ENCODE data around the gene TRPM1. TPM values are rescaled to one million over a fixed set of nuclear protein-coding genes. Genes with fewer than 3 reads are reported as not detected.
"Not testable (repeated sequence)": the region's sequence is repeated elsewhere in the genome, so short reads cannot be mapped to it uniquely, and the experiment has no call there.

TRPM1 gene
- total and polyA plus RNA-seq, 2 donors = not detected

GRCh38 chr15:31102374-31103342 is 1.1 kb upstream of the TRPM1 start:
- Histone ChIP-seq H3K27ac (ENCODE audit: low read depth) (no peak overlapping the region), H3K36me3 (ENCODE audit: insufficient read depth) (no peaks in the 10 kb centered on the region), H3K4me1 (ENCODE audit: insufficient read depth) (no peaks in the 10 kb centered on the region), H3K4me3 (ENCODE audit: low read depth, low read length) (no peak overlapping the region)
- WGBS = 83% methylated on average over 24 of the region's 24 CpGs
- DNase-seq (ENCODE audit: extremely low spot score) = no peak

- no peak overlapping the region for H3K4me3 ChIP-seq (ENCODE audit: low read depth, low read length)
- H3K27ac ChIP-seq (ENCODE audit: low read depth) = no peak overlapping the region
- no peaks in the 10 kb centered on the region for H3K36me3 ChIP-seq (ENCODE audit: insufficient read depth)
- WGBS = 32% methylated on average over 4 of the region's 4 CpGs
- H3K4me1 ChIP-seq (ENCODE audit: insufficient read depth) = no peaks in the 10 kb centered on the region
- DNase-seq (ENCODE audit: extremely low spot score) = no peak
Measured at GRCh38 chr15:31102039-31102321, 455 bp upstream of the TRPM1 start.

- H3K4me1 ChIP-seq (ENCODE audit: insufficient read depth) = no peaks in the 10 kb centered on the region
- DNase-seq (ENCODE audit: extremely low spot score) = no peak
- 77% methylated on average over 6 of the region's 6 CpGs for WGBS
- H3K27ac ChIP-seq (ENCODE audit: low read depth) = no peak overlapping the region
- no peaks in the 10 kb centered on the region for H3K36me3 ChIP-seq (ENCODE audit: insufficient read depth)
- no peak overlapping the region for H3K4me3 ChIP-seq (ENCODE audit: low read depth, low read length)
Measured at GRCh38 chr15:31100738-31101137, 787 bp downstream of the TRPM1 start.

- 54% methylated on average over 4 of the region's 4 CpGs for WGBS
- no peak overlapping the region for H3K4me3 ChIP-seq (ENCODE audit: low read depth, low read length)
- H3K27ac ChIP-seq (ENCODE audit: low read depth) = no peak overlapping the region
- H3K36me3 ChIP-seq (ENCODE audit: insufficient read depth) = no peaks in the 10 kb centered on the region
- H3K4me1 ChIP-seq (ENCODE audit: insufficient read depth) = no peaks in the 10 kb centered on the region
- DNase-seq (ENCODE audit: extremely low spot score) = no peak
Measured at GRCh38 chr15:31098953-31099740, 2.4 kb downstream of the TRPM1 start.

- H3K4me3 ChIP-seq (ENCODE audit: low read depth, low read length) = no peak overlapping the region
- no peaks in the 10 kb centered on the region for H3K4me1 ChIP-seq (ENCODE audit: insufficient read depth)
- H3K36me3 ChIP-seq (ENCODE audit: insufficient read depth) = no peaks in the 10 kb centered on the region
- no peak for DNase-seq (ENCODE audit: extremely low spot score)
- no peak overlapping the region for H3K27ac ChIP-seq (ENCODE audit: low read depth)
- 60% methylated on average over 6 of the region's 6 CpGs for WGBS
Measured at GRCh38 chr15:31098491-31098917, 3.0 kb downstream of the TRPM1 start.

GRCh38 chr15:31096563-31096962 is 5.0 kb downstream of the TRPM1 start:
- 91% methylated on average over 5 of the region's 5 CpGs for WGBS
- H3K27ac ChIP-seq (ENCODE audit: low read depth) = no peak overlapping the region
- H3K4me3 ChIP-seq (ENCODE audit: low read depth, low read length) = no peak overlapping the region
- no peak for DNase-seq (ENCODE audit: extremely low spot score)
- no peaks in the 10 kb centered on the region for H3K4me1 ChIP-seq (ENCODE audit: insufficient read depth)
- H3K36me3 ChIP-seq (ENCODE audit: insufficient read depth) = no peaks in the 10 kb centered on the region

- 77% methylated on average over 6 of the region's 6 CpGs for WGBS
- H3K36me3 ChIP-seq (ENCODE audit: insufficient read depth) = no peaks in the 10 kb centered on the region
- no peak overlapping the region for H3K4me3 ChIP-seq (ENCODE audit: low read depth, low read length)
- no peaks in the 10 kb centered on the region for H3K4me1 ChIP-seq (ENCODE audit: insufficient read depth)
- no peak overlapping the region for H3K27ac ChIP-seq (ENCODE audit: low read depth)
- DNase-seq (ENCODE audit: extremely low spot score) = no peak
Measured at GRCh38 chr15:31091481-31091880, 10.0 kb downstream of the TRPM1 start.

- H3K27ac ChIP-seq (ENCODE audit: low read depth) = no peak overlapping the region
- 38% methylated on average over 4 of the region's 4 CpGs for WGBS
- H3K36me3 ChIP-seq (ENCODE audit: insufficient read depth) = no peaks in the 10 kb centered on the region
- no peak for DNase-seq (ENCODE audit: extremely low spot score)
- no peak overlapping the region for H3K4me3 ChIP-seq (ENCODE audit: low read depth, low read length)
- no peaks in the 10 kb centered on the region for H3K4me1 ChIP-seq (ENCODE audit: insufficient read depth)
Measured at GRCh38 chr15:31090766-31091165, 10.8 kb downstream of the TRPM1 start.

GRCh38 chr15:31089368-31090047 is 12.0 kb downstream of the TRPM1 start:
- no peaks in the 10 kb centered on the region for H3K36me3 ChIP-seq (ENCODE audit: insufficient read depth)
- no peak for DNase-seq (ENCODE audit: extremely low spot score)
- no peaks in the 10 kb centered on the region for H3K4me1 ChIP-seq (ENCODE audit: insufficient read depth)
- H3K27ac ChIP-seq (ENCODE audit: low read depth) = no peak overlapping the region
- WGBS = 83% methylated on average over 18 of the region's 18 CpGs
- no peak overlapping the region for H3K4me3 ChIP-seq (ENCODE audit: low read depth, low read length)

GRCh38 chr15:31088672-31089367 is 12.7 kb downstream of the TRPM1 start:
- Histone ChIP-seq H3K36me3 (ENCODE audit: insufficient read depth) (no peaks in the 10 kb centered on the region), H3K4me1 (ENCODE audit: insufficient read depth) (no peaks in the 10 kb centered on the region), H3K4me3 (ENCODE audit: low read depth, low read length) (no peak overlapping the region), H3K27ac (ENCODE audit: low read depth) (no peak overlapping the region)
- DNase-seq (ENCODE audit: extremely low spot score) = no peak
- 95% methylated on average over 21 of the region's 21 CpGs for WGBS

GRCh38 chr15:31088041-31088440 is 13.5 kb downstream of the TRPM1 start:
- H3K27ac ChIP-seq (ENCODE audit: low read depth); H3K4me3 ChIP-seq (ENCODE audit: low read depth, low read length); H3K36me3 ChIP-seq (ENCODE audit: insufficient read depth); H3K4me1 ChIP-seq (ENCODE audit: insufficient read depth); DNase-seq (ENCODE audit: extremely low spot score): not testable (repeated sequence)
- 86% methylated on average over 8 of the region's 8 CpGs for WGBS

GRCh38 chr15:31086344-31086743 is 15.2 kb downstream of the TRPM1 start:
- no peak for DNase-seq (ENCODE audit: extremely low spot score)
- no peaks in the 10 kb centered on the region for H3K4me1 ChIP-seq (ENCODE audit: insufficient read depth)
- WGBS = 91% methylated on average over 4 of the region's 4 CpGs
- H3K27ac ChIP-seq (ENCODE audit: low read depth) = no peak overlapping the region
- H3K4me3 ChIP-seq (ENCODE audit: low read depth, low read length) = no peak overlapping the region
- H3K36me3 ChIP-seq (ENCODE audit: insufficient read depth) = no peaks in the 10 kb centered on the region

- WGBS = 87% methylated on average over 7 of the region's 7 CpGs
- no peak for DNase-seq (ENCODE audit: extremely low spot score)
- no peaks in the 10 kb centered on the region for H3K4me1 ChIP-seq (ENCODE audit: insufficient read depth)
- no peak overlapping the region for H3K4me3 ChIP-seq (ENCODE audit: low read depth, low read length)
- no peak overlapping the region for H3K27ac ChIP-seq (ENCODE audit: low read depth)
- no peaks in the 10 kb centered on the region for H3K36me3 ChIP-seq (ENCODE audit: insufficient read depth)
Measured at GRCh38 chr15:31085359-31085758, 16.2 kb downstream of the TRPM1 start.
